ENCODE measurements around the gene NME9.
A peak's percentile ranks its signal among the peaks of the same experiment; 100 is the strongest.

NME9 gene

DNA sequence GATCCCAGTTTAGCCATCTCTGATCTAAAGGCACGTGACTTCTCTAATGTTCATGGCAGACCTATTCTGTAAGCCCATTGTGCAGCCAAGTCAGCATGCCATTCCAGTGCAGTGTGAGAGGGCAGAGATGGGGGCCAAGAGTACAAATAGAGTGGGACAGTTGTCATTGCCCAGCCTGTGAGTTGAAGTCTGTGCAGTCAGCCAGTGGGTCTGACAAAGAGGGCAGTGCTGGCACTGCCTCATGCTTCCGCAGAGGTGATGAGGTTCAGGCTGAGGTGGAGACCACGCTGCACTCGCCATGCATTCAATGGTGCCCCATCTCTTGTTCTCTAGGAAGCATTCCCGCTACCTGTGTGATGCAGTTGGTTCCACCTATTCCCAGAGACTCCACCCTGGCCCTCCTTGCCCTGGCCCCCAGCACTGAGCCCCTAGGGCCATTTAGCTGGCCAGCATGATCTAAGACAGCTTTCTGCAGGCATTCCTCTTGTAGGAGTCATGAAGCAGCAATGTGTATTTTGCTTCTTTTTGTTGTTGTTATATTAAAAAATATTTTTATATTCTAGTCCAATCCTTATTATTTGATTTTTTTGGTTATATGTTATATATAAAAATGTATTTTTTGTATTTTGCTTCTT, 22.4 kb upstream of the NME9 start:
- no peak for DNase-seq (ENCODE audit: low spot score in 2 of 2)

DNA sequence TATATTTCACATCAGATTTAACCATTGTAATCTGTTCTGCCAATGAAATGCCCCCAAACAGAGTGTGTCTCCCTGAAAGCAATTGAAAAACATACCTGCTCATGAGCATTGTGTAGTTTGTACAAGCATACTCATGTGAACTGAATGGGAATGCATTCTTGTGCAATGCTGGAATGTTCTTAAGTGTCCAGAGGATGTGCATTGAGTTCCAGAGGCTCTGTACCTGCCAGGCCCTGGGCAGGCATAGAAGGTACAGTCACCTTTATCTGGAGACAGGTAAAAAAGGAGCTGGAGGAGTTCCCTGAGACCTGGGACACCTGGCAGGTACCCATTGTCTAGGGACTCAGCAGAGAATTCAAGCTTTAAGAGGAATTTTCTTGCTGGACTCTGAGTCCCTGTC, 21.5 kb upstream of the NME9 start:
- ATAC-seq: no peak
- no peak for DNase-seq (ENCODE audit: low spot score in 2 of 2)
- Mint-ChIP-seq H3K4me3 (no peak overlapping the region), H3K36me3 (no peaks in the 10 kb centered on the region), H3K27ac (no peak overlapping the region), H3K9me3 (peaks cover 2% of the 10 kb centered on the region), H3K4me1 (peaks cover 13% of the 10 kb centered on the region)

More for the DNA sequence above, 22.4 kb upstream of the NME9 start:
- no peak overlapping the region for H3K4me3 Mint-ChIP-seq
- H3K4me1 Mint-ChIP-seq: peaks cover 11% of the 10 kb centered on the region
- ATAC-seq: no peak
- H3K9me3 Mint-ChIP-seq: peaks cover 2% of the 10 kb centered on the region
- no peaks in the 10 kb centered on the region for H3K36me3 Mint-ChIP-seq
- H3K27ac Mint-ChIP-seq: no peak overlapping the region

GRCh38 chr3:138349926-138350665, 20.4 kb upstream of the NME9 start:
- H3K27ac Mint-ChIP-seq: no peak overlapping the region
- H3K4me1 Mint-ChIP-seq: peaks cover 13% of the 10 kb centered on the region
- no peak for DNase-seq (ENCODE audit: low spot score in 2 of 2)
- H3K4me3 Mint-ChIP-seq: no peak overlapping the region
- no peak for ATAC-seq
- H3K9me3 Mint-ChIP-seq: peaks cover 2% of the 10 kb centered on the region
- no peaks in the 10 kb centered on the region for H3K36me3 Mint-ChIP-seq

GRCh38 chr3:138348754-138349739, 19.4 kb upstream of the NME9 start:
- Mint-ChIP-seq H3K9me3 (peaks cover 2% of the 10 kb centered on the region), H3K4me3 (peak overlapping the region; percentile 7), H3K4me1 (peaks cover 13% of the 10 kb centered on the region), H3K27ac (no peak overlapping the region), H3K36me3 (no peaks in the 10 kb centered on the region)
- DNase-seq (ENCODE audit: low spot score in 2 of 2) (no peak), ATAC-seq (peak; percentile 43)

GRCh38 chr3:138347960-138348753, 18.5 kb upstream of the NME9 start, which contains the start of gene MRAS:
TSS of gene MRAS (plus strand) at chr3:138348579. CDS start at chr3:138372884, 24,305 bp downstream.
- H3K4me1 Mint-ChIP-seq: peaks cover 13% of the 10 kb centered on the region
- H3K27ac Mint-ChIP-seq: no peak within 1 kb of the TSS
- DNase-seq (ENCODE audit: low spot score in 2 of 2) (peak; percentile 5 to 57), ATAC-seq (peak; percentile 66)
- H3K9me3 Mint-ChIP-seq: peaks cover 2% of the 10 kb centered on the region
- H3K36me3 Mint-ChIP-seq: no peaks in the 10 kb centered on the region
- peak within 1 kb of the TSS; percentile 86 for H3K4me3 Mint-ChIP-seq

DNA sequence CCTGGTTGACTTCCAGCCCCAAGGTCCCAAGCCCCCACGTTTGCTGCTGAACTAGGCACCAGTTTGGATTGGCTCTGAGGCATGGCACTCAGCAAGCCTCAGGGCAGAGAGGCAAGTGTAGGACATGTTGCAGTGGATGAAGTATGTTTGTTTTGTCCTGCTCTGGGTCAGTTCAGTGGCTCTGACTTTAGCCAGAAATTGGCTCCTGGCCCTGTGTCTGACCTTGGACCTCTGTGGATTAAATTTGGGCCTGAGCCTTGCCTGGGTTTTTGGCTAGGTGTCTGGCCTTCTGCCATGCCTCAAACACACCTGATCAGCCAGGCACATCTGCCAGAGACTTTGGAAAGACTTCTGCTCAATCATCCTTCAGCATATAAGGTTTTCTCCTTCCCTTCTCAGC, 15.1 kb upstream of the NME9 start:
- Mint-ChIP-seq H3K9me3 (peaks cover 2% of the 10 kb centered on the region), H3K4me3 (no peak overlapping the region)

GRCh38 chr3:138340511-138340910, 10.9 kb upstream of the NME9 start:
- DNase-seq (ENCODE audit: low spot score in 2 of 2) (no peak), ATAC-seq (no peak)
- Mint-ChIP-seq H3K4me1 (no peaks in the 10 kb centered on the region), H3K36me3 (no peaks in the 10 kb centered on the region), H3K4me3 (no peak overlapping the region), H3K9me3 (no peaks in the 10 kb centered on the region), H3K27ac (no peak overlapping the region)

More for the DNA sequence above, 15.1 kb upstream of the NME9 start:
- Mint-ChIP-seq H3K36me3 (no peaks in the 10 kb centered on the region), H3K27ac (no peak overlapping the region), H3K4me1 (peaks cover 13% of the 10 kb centered on the region)
- ATAC-seq: no peak
- DNase-seq (ENCODE audit: low spot score in 2 of 2): no peak

GRCh38 chr3:138338811-138339210, 9.2 kb upstream of the NME9 start:
- DNase-seq (ENCODE audit: low spot score in 2 of 2) (no peak), ATAC-seq (no peak)
- no peak overlapping the region for H3K27ac Mint-ChIP-seq
- H3K4me1 Mint-ChIP-seq: no peaks in the 10 kb centered on the region
- no peaks in the 10 kb centered on the region for H3K9me3 Mint-ChIP-seq
- no peak overlapping the region for H3K4me3 Mint-ChIP-seq
- H3K36me3 Mint-ChIP-seq: no peaks in the 10 kb centered on the region

GRCh38 chr3:138338244-138338643, 8.6 kb upstream of the NME9 start:
- no peaks in the 10 kb centered on the region for H3K4me1 Mint-ChIP-seq
- no peak overlapping the region for H3K4me3 Mint-ChIP-seq
- no peak overlapping the region for H3K27ac Mint-ChIP-seq
- no peaks in the 10 kb centered on the region for H3K9me3 Mint-ChIP-seq
- H3K36me3 Mint-ChIP-seq: no peaks in the 10 kb centered on the region
- DNase-seq (ENCODE audit: low spot score in 2 of 2): no peak
- no peak for ATAC-seq

- Mint-ChIP-seq H3K4me3 (no peak overlapping the region), H3K27ac (no peak overlapping the region), H3K36me3 (no peaks in the 10 kb centered on the region), H3K4me1 (no peaks in the 10 kb centered on the region), H3K9me3 (no peaks in the 10 kb centered on the region)
- ATAC-seq (no peak), DNase-seq (ENCODE audit: low spot score in 2 of 2) (no peak)
These were observed 6.9 kb upstream of the NME9 start for GRCh38 chr3:138336454-138336999.

DNA sequence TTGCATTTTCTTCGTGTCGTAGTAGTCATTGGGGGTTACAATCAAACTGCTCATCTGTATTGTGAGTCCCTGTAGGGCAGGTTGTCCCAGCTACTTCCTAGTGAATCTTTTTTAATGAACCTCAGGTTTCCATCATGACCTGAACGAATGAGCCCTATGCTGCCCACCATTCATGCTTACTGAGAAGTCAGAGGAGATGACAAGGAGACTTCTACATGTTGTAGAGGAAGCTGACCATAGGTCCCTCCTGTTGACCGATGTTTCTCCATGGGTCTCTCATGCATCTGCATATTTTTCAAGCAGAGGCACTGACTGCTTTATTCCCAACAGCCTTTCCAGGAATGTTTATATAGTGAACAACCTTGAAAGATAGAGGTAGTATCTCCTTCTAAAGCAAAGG, 5.0 kb upstream of the NME9 start:
- H3K27ac Mint-ChIP-seq: no peak overlapping the region
- H3K9me3 Mint-ChIP-seq: no peaks in the 10 kb centered on the region
- H3K4me1 Mint-ChIP-seq: peaks cover 9% of the 10 kb centered on the region
- H3K4me3 Mint-ChIP-seq: no peak overlapping the region
- ATAC-seq (no peak), DNase-seq (ENCODE audit: low spot score in 2 of 2) (no peak)
- no peaks in the 10 kb centered on the region for H3K36me3 Mint-ChIP-seq

- H3K4me1 Mint-ChIP-seq: peaks cover 27% of the 10 kb centered on the region
- H3K36me3 Mint-ChIP-seq: no peaks in the 10 kb centered on the region
- ATAC-seq: no peak
- DNase-seq (ENCODE audit: low spot score in 2 of 2): no peak
- no peak overlapping the region for H3K4me3 Mint-ChIP-seq
- H3K27ac Mint-ChIP-seq: peak overlapping the region; percentile 8
- H3K9me3 Mint-ChIP-seq: no peaks in the 10 kb centered on the region
These were observed 2.9 kb upstream of the NME9 start for GRCh38 chr3:138332472-138333073.

DNA sequence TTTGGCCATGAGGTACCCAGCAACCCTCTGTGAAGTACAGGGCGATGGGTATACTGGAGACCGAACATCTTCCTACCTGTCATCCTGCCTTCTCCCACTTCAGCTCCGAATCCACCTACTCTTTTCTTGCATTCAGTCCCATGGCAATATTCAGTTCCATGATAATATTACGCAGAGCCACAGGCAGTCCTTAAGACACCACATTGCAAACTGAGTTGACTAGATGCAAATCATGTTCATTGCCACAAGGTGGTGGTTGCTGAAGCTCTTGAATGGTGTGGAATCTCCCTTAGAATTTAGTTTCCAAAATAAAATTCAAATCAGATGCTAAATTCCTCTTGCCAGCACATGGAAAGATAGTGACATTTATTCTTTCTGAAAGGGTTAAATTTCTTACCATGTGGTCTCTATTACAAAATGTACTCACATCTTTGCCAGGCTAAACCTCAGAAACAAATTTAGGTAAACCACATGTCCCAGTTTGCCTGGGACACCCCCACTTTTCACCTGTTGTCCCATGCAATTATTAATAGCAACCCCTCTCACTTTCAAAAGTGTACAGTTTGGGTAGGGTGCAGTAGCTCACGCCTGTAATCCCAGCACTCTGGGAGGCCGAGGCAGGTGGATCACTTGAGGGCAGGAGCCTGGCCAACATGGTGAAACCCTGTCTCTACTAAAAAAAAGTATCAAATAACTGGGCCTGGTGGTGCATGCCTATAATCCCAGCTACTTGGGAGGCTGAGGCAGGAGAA, 1.7 kb upstream of the NME9 start:
- H3K4me1 Mint-ChIP-seq: peaks cover 29% of the 10 kb centered on the region
- ATAC-seq (no peak), DNase-seq (ENCODE audit: low spot score in 2 of 2) (no peak)
- no peak overlapping the region for H3K27ac Mint-ChIP-seq
- no peak overlapping the region for H3K4me3 Mint-ChIP-seq
- H3K9me3 Mint-ChIP-seq: no peaks in the 10 kb centered on the region
- no peaks in the 10 kb centered on the region for H3K36me3 Mint-ChIP-seq

DNA sequence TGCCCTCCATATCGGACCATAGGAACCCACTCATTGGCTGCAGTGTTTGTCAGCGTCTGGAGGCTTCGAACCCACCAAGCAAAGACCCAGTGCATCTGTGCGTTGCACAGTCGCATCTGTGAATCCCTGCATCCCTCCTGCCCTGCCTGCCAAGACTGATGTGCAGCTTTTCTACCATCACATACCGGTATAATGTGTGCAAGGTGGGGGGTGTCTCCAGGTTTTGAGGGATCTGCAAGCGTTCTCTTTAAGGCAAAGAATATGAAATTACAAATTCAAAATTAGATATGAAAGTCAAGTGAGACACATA, 288 bp upstream of the NME9 start:
- Mint-ChIP-seq H3K4me1 (peaks cover 31% of the 10 kb centered on the region), H3K9me3 (no peaks in the 10 kb centered on the region), H3K27ac (peak overlapping the region; percentile 80), H3K36me3 (no peaks in the 10 kb centered on the region), H3K4me3 (peak overlapping the region; percentile 81)
- no peak for ATAC-seq
- no peak for DNase-seq (ENCODE audit: low spot score in 2 of 2)

Measured in stimulated activated effector memory CD8-positive, alpha-beta T cell treated with anti-CD3 and anti-CD28 coated beads, Interleukin-12 subunit alpha, Interleukin-12 subunit beta, amount 100 ng/mL, for 72 hours (primary cell).